GM19452 (cell line): Measurements from ENCODE around the gene CNNM1.

Experiments used
- ATAC-seq: cut with Tn5 transposase; IDR thresholded peaks from one replicate; pipeline ENCODE4 v1.9.1; 2021; ENCODE audit not compliant: unreplicated experiment

Gene CNNM1

DNA sequence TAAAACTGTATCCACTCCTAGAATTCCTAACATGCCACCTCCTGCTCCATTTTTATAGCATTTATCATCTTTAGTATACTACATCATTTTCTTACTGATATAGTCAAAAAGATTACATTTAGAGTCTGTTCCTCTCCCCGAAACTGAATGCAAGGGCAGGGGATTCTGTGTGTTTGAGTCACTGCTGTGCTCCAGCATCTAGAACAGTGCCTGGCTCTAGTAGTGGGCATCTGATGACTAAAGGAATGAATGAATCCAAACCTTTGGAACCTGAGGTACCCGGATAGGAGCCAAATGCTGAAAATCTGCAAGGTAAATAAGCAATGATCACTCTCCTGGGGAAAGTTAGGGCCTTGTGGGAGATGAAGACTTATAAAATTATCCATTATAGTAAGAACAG lies 82.4 kb downstream of the CNNM1 start:
- no peak for ATAC-seq

GRCh38 chr10:99412099-99412498 lies 82.9 kb downstream of the CNNM1 start:
- no peak for ATAC-seq

GRCh38 chr10:99418910-99419624 lies 89.9 kb downstream of the CNNM1 start:
- ATAC-seq = no peak

DNA sequence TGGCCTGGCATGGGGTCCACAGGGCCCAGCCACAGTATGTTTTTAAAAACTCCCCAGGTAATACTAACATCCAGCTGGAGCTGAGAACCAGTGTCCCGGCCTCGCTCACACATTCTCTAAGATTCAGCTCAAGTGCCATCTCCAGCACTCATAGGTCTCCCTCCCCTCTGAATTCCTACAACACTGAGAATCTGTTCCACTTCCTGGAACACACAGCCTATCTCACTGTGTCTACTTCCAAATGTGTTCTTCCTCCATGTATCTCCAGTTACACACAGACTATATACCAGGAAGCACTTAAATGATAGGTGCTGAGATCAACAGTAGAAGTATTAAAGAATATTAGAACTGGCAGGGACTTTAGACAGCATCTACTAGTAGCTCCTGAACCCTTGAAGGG lies 90.5 kb downstream of the CNNM1 start:
- ATAC-seq = no peak

- no peak for ATAC-seq
Observed at GRCh38 chr10:99421233-99421739, 92.1 kb downstream of the CNNM1 start.

DNA sequence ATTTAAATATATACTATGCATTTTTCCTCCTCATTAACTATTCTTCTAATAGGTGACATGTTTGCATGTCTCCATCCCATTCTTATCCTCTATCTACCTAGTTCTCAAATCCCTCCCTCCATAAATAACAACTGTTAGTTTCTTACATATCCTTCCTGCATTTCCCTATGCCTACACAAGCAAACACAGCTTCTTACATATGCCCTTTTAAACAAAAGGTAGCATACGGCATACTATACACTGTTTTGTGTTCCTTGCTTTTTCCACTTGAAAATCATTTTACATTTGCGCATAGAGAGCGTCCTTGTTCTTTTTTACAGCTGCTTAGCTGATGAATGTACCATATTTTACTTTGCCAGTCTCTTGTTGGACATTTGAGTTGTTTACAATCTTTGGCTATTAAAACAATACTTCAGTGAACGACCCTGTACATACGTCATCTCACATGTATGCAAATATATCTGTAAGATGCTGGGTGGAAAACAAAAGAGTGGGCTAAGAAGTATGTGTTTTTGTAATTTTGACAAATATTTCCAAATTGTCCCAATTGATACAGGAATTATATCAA lies 93.5 kb downstream of the CNNM1 start:
- no peak for ATAC-seq

GRCh38 chr10:99424656-99425055 lies 95.5 kb downstream of the CNNM1 start:
- no peak for ATAC-seq

DNA sequence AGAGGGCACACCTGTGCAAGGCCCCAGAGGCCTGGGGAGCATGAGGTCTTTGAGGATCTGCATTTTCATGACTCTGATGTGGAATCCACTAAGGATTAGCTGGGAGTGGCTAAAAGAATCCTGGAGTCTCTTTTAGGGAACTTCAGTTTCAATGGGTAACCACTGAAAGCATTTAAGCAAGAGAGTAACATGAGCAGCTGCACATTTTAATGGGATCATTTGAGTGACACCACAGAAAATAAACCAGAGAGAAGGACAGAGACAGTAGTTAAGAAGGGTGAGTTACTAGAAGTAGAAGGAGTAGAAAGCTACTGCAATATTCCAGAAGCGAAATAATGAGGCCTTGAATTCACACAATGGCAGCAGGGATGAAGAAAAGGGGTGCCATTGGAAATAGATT lies 96.0 kb downstream of the CNNM1 start:
- ATAC-seq = no peak

GRCh38 chr10:99426689-99427088 lies 97.5 kb downstream of the CNNM1 start:
- ATAC-seq = no peak

GRCh38 chr10:99427566-99428190 lies 98.5 kb downstream of the CNNM1 start:
- ATAC-seq = no peak

- ATAC-seq = no peak
Observed at GRCh38 chr10:99429517-99430095, 100.5 kb downstream of the CNNM1 start.

- peak; percentile 11 for ATAC-seq
Observed at GRCh38 chr10:99430116-99430450, 100.9 kb downstream of the CNNM1 start.

DNA sequence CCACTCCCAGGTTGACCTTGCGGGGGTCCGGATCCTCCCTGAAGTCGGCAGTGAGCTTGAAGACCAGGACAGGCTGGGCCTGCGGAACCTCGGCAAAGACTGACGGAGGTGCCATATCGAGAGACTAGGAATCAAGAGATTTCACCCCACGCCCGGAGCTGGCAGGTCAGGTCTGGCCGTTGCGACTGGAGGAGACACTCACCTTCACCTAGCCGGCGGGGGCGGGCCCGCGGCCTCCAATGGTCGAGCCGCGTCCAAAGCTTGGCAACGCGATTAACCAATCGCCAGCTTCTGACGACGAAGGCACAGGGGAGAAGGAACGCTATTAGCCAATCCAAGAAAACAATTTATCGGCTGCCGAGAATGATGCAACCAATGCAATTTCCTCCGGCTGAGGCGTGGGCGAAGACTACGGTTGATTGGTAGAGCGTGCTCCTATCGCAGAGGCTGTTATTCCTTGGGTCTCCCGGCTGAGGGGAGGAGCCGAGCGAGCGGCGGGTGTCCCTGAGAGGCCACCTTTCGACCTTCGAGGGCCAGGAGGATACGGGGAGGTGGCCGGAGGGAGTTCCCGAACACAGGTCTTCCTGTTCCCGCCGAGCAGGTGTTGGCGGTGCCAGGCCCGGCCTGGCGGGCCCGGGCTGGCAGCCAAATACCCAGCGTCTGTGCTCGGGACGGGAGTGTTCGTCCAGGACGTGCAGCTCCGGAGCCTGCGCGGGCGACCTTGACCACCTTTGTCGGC lies 101.5 kb downstream of the CNNM1 start, which contains the start of gene GOT1:
GOT1 (minus strand) TSS at position 174 of the 739 bp plus-strand sequence; CDS start at position 115, 59 bp downstream.
- peak; percentile 97 for ATAC-seq

DNA sequence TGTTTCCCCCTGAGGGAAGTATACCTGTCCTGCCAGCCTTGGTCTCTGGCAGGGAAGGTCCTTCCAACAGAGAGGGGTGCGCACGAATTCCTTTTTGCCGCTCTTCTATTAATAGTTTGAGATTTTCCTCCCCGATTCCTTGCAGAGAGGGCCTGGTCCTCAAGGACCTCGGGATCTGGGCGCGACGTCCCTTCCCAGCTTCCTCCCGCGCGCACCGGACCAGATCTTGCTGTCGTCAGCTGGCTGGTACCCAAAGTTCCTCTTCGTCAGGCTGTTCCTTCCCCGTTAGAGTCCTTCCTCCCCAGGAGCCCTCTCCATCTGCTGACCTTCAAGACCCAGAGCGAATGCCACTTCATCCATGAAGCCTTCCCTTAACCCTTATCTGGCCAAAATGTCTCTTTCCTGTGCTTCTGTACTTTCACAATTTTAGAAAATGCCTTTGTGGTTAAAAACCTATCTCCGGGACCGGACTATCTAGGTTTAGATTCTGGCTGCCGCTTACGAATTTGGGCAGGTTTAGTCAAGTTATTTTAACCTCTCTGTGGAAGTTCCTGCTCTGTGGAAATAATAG lies 102.1 kb downstream of the CNNM1 start:
- no peak for ATAC-seq

DNA sequence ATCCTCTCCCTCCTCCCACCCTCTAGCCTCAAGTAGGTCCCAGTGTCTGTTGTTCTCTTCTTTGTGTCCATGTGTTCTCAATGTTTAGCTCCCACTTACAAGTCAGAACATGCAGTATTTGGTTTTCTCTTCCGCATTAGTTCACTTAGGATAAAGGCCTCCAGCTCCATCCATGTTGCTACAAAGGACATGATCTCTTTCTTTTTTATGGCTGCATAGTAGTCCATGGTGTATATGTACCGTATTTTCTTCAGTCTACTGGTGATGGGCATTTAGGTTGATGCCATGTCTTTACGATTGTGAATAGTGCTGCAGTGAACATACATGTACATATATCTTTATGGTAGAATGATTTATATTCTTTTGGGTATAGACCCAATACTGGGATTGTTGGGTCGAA lies 102.9 kb downstream of the CNNM1 start:
- no peak for ATAC-seq

DNA sequence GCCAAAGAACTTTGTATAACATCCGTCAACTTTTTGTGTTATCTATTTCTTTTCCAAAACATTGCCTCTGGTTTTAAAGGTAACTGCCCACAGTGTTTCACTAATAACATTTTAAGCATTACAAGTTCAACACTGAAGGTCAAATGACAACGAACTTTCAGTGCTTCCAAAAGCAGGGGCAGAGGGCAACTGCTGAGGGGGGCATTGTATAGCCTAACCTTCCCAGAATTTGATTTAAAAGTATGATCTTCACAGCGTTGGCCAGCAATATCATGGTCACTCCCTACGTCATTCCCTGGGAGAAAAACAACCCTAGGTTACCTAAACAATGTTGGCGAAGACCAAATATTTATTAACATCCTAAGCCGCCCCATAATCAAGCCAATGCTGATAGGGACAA lies 103.7 kb downstream of the CNNM1 start:
- no peak for ATAC-seq

- ATAC-seq = no peak
Observed at GRCh38 chr10:99433378-99434020, 104.3 kb downstream of the CNNM1 start.

- no peak for ATAC-seq
Observed at GRCh38 chr10:99435986-99436638, 107.0 kb downstream of the CNNM1 start.

DNA sequence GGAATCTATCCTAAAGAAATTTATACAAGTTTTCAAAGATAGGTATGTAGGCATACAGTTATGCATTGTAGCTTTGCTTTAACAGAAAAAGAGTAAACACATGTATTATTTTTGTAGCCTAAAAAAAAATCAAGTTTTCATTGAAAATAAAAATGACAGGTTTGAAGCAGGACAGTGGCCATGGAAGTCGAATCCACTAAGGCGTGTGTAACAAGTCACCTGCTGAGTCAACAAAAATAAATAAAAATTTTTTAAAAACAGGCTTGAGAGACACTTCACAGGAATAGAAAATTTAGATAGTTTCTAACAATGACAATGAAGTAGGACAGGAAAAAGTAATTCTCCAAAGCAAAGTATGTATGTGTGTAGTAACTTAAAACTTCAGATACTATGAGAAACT lies 109.7 kb downstream of the CNNM1 start:
- no peak for ATAC-seq

DNA sequence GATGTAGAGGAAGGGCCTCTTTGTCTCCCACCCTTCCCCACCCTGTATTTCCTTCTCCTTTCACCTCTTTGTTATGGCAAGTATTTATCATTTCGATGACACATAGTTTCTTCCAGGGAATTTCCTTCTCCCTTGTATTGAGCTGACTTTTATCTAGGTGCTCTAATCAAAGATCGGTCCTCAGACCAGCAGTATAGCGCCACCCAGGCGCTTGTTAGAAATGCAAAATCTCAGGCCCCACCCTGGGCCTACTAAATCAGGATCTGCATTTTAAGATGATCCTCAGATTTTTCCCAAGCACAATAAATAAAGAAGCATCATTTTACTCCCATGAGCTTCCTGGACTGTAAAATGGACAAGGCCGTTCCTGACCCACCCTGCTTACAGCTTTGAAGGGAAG lies 113.2 kb downstream of the CNNM1 start:
- ATAC-seq = no peak
